HEK293 (cell line): ENCODE data around the gene KCNMA1.

Experiments used
- CTCF ChIA-PET: fragments of 350-600 bp; formaldehyde crosslinking; extraction: SDS; loops from one replicate; lab custom pipeline; 2021; ENCODE audit warnings: antibody characterized with exemption; lab: Yijun Ruan, JAX
- POLR2A ChIA-PET: fragments of 300-600 bp; formaldehyde crosslinking; extraction: SDS; loops from one replicate; lab custom pipeline; 2020; ENCODE audit warnings: antibody characterized with exemption, inconsistent platforms; lab: Yijun Ruan, JAX
- H3K27ac ChIP-seq: fragments of 200-500 bp; sonication (Bioruptor generic); 2 replicates; pipeline ENCODE4 v1.5.1; 2014; ENCODE audit warnings: low read depth, low read length, control low read depth, inconsistent platforms; ENCODE audit errors: extremely low read depth
- H3K36me3 ChIP-seq, 2 experiments: fragments of 200-500 bp in 1 of 2; sonication (Bioruptor generic) in 1 of 2; 1 replicate in 1 of 2; 2 replicates in 1 of 2; pipeline ENCODE4 v1.5.1; 2014 to 2017; ENCODE audit warnings: inconsistent platforms in 2 of 2, low read length in 2 of 2; ENCODE audit not compliant: control insufficient read depth in 2 of 2, insufficient read depth in 1 of 2
- H3K4me1 ChIP-seq: fragments of 200-500 bp; sonication (Bioruptor generic); 2 replicates; pipeline ENCODE4 v1.5.1; 2014; ENCODE audit warnings: mild to moderate bottlenecking, low read length, inconsistent platforms; ENCODE audit not compliant: control insufficient read depth, insufficient read depth
- H3K4me3 ChIP-seq: 2 replicates; pipeline ENCODE4 v1.5.1; 2011; ENCODE audit warnings: low read depth, mild to moderate bottlenecking, control low read depth, low read length, moderate library complexity
- H3K9me3 ChIP-seq: fragments of 200-500 bp; sonication (Bioruptor generic); 2 replicates; pipeline ENCODE4 v1.5.1; 2014; ENCODE audit warnings: low read depth, low read length, inconsistent platforms; ENCODE audit not compliant: control insufficient read depth, insufficient read depth
- EGR2 ChIP-seq: fragments of 450-650 bp; formaldehyde crosslinking; IDR thresholded peaks from 2 replicates; pipeline ENCODE4 v1.5.1; 2016; ENCODE audit warnings: low read depth, missing biosample characterization, missing genetic modification characterization
- GLI2 ChIP-seq: fragments of 450-650 bp; formaldehyde crosslinking; IDR thresholded peaks from 2 replicates; pipeline ENCODE4; 2017; ENCODE audit warnings: missing biosample characterization, missing genetic modification characterization, low read depth, borderline replicate concordance
- GLI4 ChIP-seq: fragments of 450-650 bp; formaldehyde crosslinking; IDR thresholded peaks from 2 replicates; pipeline ENCODE4 v1.5.1; 2016; ENCODE audit warnings: missing biosample characterization, missing genetic modification characterization
- GLIS1 ChIP-seq: fragments of 450-650 bp; formaldehyde crosslinking; IDR thresholded peaks from 2 replicates; pipeline ENCODE4 v1.5.1; 2016; ENCODE audit warnings: missing biosample characterization, missing genetic modification characterization
- IKZF3 ChIP-seq: fragments of 450-650 bp; IDR thresholded peaks from 2 replicates; pipeline ENCODE4 v1.5.0; 2018; ENCODE audit warnings: missing biosample characterization, mild to moderate bottlenecking, missing genetic modification characterization, moderate library complexity
- MEIS1 ChIP-seq: sonication (generic); formaldehyde crosslinking; IDR thresholded peaks from 2 replicates; pipeline ENCODE4 v1.8.1; 2022; ENCODE audit warnings: missing genetic modification reagents, mild to moderate bottlenecking, borderline replicate concordance
- REST ChIP-seq: fragments of 450-650 bp; formaldehyde crosslinking; IDR thresholded peaks from 2 replicates; pipeline ENCODE4 v1.5.1; 2016; ENCODE audit warnings: missing biosample characterization, missing genetic modification characterization
- SP7 ChIP-seq: fragments of 450-650 bp; formaldehyde crosslinking; IDR thresholded peaks from 2 replicates; pipeline ENCODE4 v1.5.1; 2016; ENCODE audit warnings: missing biosample characterization, missing genetic modification characterization
- WT1 ChIP-seq: fragments of 450-650 bp; formaldehyde crosslinking; IDR thresholded peaks from 2 replicates; pipeline ENCODE4 v1.5.1; 2016; ENCODE audit warnings: missing biosample characterization, missing genetic modification characterization
- ZBTB48 ChIP-seq: fragments of 450-650 bp; formaldehyde crosslinking; IDR thresholded peaks from 2 replicates; pipeline ENCODE4 v1.5.1; 2016; ENCODE audit warnings: missing biosample characterization, missing genetic modification characterization
- ZIC2 ChIP-seq: fragments of 450-650 bp; formaldehyde crosslinking; IDR thresholded peaks from 2 replicates; pipeline ENCODE4 v1.5.1; 2016; ENCODE audit warnings: missing biosample characterization, missing genetic modification characterization
- ZNF10 ChIP-seq: fragments of 450-650 bp; formaldehyde crosslinking; IDR thresholded peaks from 2 replicates; pipeline ENCODE4 v1.5.1; 2017; ENCODE audit warnings: missing biosample characterization, missing genetic modification characterization
- ZNF169 ChIP-seq: fragments of 450-650 bp; formaldehyde crosslinking; IDR thresholded peaks from 2 replicates; pipeline ENCODE4 v1.5.1; 2016; ENCODE audit warnings: missing biosample characterization, missing genetic modification characterization
- ZNF266 ChIP-seq: fragments of 450-650 bp; formaldehyde crosslinking; IDR thresholded peaks from 2 replicates; pipeline ENCODE4 v1.5.1; 2016; ENCODE audit warnings: missing biosample characterization, missing genetic modification characterization, low read depth
- ZNF324 ChIP-seq: fragments of 450-650 bp; formaldehyde crosslinking; IDR thresholded peaks from 2 replicates; pipeline ENCODE4 v1.5.1; 2016; ENCODE audit warnings: missing biosample characterization, missing genetic modification characterization
- ZNF404 ChIP-seq: fragments of 450-650 bp; formaldehyde crosslinking; IDR thresholded peaks from 2 replicates; pipeline ENCODE4 v1.5.1; 2017; ENCODE audit warnings: missing biosample characterization, missing genetic modification characterization
- ZNF449 ChIP-seq: fragments of 450-650 bp; formaldehyde crosslinking; IDR thresholded peaks from 2 replicates; pipeline ENCODE4 v1.5.1; 2017; ENCODE audit warnings: missing biosample characterization, mild to moderate bottlenecking, missing genetic modification characterization, moderate library complexity
- ZNF521 ChIP-seq: fragments of 450-650 bp; formaldehyde crosslinking; IDR thresholded peaks from 2 replicates; pipeline ENCODE4 v1.5.1; 2017; ENCODE audit warnings: missing biosample characterization, mild to moderate bottlenecking, missing genetic modification characterization
- ZNF560 ChIP-seq: fragments of 450-650 bp; formaldehyde crosslinking; IDR thresholded peaks from 2 replicates; pipeline ENCODE4 v1.5.1; 2017; ENCODE audit warnings: missing biosample characterization, missing genetic modification characterization, borderline replicate concordance
- ZNF843 ChIP-seq: fragments of 450-650 bp; formaldehyde crosslinking; IDR thresholded peaks from 2 replicates; pipeline ENCODE4 v1.5.1; 2016; ENCODE audit warnings: missing biosample characterization, missing genetic modification characterization
- TF ChIP-seq, protein P1 (sequence below): fragments of 450-650 bp; formaldehyde crosslinking; IDR thresholded peaks from 2 replicates; pipeline ENCODE4 v1.5.1; 2016; ENCODE audit warnings: missing biosample characterization, missing genetic modification characterization

Gene KCNMA1

DNA sequence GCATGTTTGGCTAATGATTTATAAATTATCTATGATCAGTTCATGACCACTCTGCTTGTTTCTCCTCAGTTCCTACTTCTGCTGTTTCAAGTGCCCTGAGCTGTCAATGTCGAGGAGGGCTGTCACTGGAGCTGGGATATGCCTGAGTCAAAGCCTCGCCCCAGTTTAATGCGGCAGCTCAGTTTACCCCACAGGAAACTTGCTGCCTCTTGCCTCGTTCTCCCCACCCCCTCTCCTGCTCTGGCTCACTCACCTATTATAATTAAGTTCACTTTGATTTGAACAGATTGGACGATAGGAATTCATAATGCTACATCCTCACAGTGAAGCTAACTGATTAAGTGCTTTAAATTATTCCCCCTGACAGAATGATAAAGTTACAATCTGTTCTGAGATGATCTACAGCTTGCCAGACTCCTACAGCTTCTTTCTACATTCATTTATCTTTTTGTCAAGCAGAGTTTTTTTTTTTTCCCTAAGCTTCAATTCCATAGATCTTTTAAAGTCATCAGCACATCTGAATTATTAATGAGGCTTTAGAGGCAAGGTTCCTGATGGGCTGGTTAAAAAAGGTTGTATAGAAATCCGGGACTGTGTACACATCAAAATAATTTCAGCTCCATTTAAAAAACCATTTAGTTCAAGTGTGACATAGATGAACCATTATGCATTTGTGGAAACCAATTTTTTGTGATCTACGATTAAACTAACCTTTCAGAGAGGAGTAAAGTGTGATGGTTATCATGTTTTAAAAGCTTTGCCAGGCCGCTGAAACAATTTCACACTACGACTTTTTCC lies 758.3 kb downstream of the KCNMA1 start:
- TF ChIP-seq ZNF521 (tag by site-specific recombination) (no peak), ZBTB48 (tag by site-specific recombination) (no peak), REST (tag by site-specific recombination) (no peak), MEIS1 (no peak), GLIS1 (tag by site-specific recombination) (no peak), SP7 (tag by site-specific recombination) (no peak), ZNF10 (tag by site-specific recombination) (no peak), ZNF449 (no peak), ZNF324 (no peak)
- no peaks in the 10 kb centered on the region for H3K4me1 ChIP-seq
- H3K36me3 ChIP-seq = no peaks in the 10 kb centered on the region
- no peaks in the 10 kb centered on the region for H3K9me3 ChIP-seq
- no peak overlapping the region for H3K4me3 ChIP-seq
- ChIA-PET POLR2A (no interaction called here), CTCF (no interaction called here)
- H3K27ac ChIP-seq = no peak overlapping the region

GRCh38 chr10:76878514-76878913 lies 759.1 kb downstream of the KCNMA1 start:
- Histone ChIP-seq H3K27ac (no peak overlapping the region), H3K4me1 (no peaks in the 10 kb centered on the region), H3K36me3 (no peaks in the 10 kb centered on the region), H3K9me3 (no peaks in the 10 kb centered on the region), H3K4me3 (no peak overlapping the region)
- ChIA-PET CTCF (no interaction called here), POLR2A (no interaction called here)
- TF ChIP-seq ZNF404 (no peak), EGR2 (tag by site-specific recombination) (no peak), ZIC2 (tag by site-specific recombination) (no peak), GLI2 (tag by site-specific recombination) (no peak), ZNF560 (tag by site-specific recombination) (no peak), WT1 (tag by site-specific recombination) (no peak), ZNF843 (tag by site-specific recombination) (no peak), ZNF266 (tag by site-specific recombination) (no peak), IKZF3 (tag by site-specific recombination) (no peak), ZNF169 (no peak), GLI4 (tag by site-specific recombination) (no peak)
- TF ChIP-seq, protein P1, sequence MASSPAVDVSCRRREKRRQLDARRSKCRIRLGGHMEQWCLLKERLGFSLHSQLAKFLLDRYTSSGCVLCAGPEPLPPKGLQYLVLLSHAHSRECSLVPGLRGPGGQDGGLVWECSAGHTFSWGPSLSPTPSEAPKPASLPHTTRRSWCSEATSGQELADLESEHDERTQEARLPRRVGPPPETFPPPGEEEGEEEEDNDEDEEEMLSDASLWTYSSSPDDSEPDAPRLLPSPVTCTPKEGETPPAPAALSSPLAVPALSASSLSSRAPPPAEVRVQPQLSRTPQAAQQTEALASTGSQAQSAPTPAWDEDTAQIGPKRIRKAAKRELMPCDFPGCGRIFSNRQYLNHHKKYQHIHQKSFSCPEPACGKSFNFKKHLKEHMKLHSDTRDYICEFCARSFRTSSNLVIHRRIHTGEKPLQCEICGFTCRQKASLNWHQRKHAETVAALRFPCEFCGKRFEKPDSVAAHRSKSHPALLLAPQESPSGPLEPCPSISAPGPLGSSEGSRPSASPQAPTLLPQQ = no peak
